ENCODE results near the gene PAX7. TPM values are rescaled to one million over a fixed set of nuclear protein-coding genes. Genes with fewer than 3 reads are reported as not detected.
A peak's percentile ranks its signal among the peaks of the same experiment; 100 is the strongest.

PAX7 gene
- total RNA-seq, 1 experiment from 2014 or later, result not detected

GRCh38 chr1:18618546-18619466 is 11.8 kb upstream of the PAX7 start:
- DNase-seq (ENCODE audit: low read depth), result peak; percentile 65

- DNase-seq (ENCODE audit: low read depth), result no peak
Measured at GRCh38 chr1:18619467-18619835, 11.2 kb upstream of the PAX7 start.

GRCh38 chr1:18628511-18628910 is 2.1 kb upstream of the PAX7 start:
- DNase-seq (ENCODE audit: low read depth), result no peak

- DNase-seq (ENCODE audit: low read depth), result no peak
Measured at GRCh38 chr1:18629659-18630510, 761 bp upstream of the PAX7 start.

GRCh38 chr1:18631496-18632217 is 1.0 kb downstream of the PAX7 start:
- no peak for DNase-seq (ENCODE audit: low read depth)

- DNase-seq (ENCODE audit: low read depth), result no peak
Measured at GRCh38 chr1:18632218-18632588, 1.6 kb downstream of the PAX7 start.

- no peak for DNase-seq (ENCODE audit: low read depth)
Measured at GRCh38 chr1:18632783-18633421, 2.3 kb downstream of the PAX7 start.

- no peak for DNase-seq (ENCODE audit: low read depth)
Measured at GRCh38 chr1:18633422-18634155, 2.9 kb downstream of the PAX7 start.

- DNase-seq (ENCODE audit: low read depth), result no peak
Measured at GRCh38 chr1:18634276-18634675, 3.6 kb downstream of the PAX7 start.

- no peak for DNase-seq (ENCODE audit: low read depth)
Measured at GRCh38 chr1:18635070-18635577, 4.5 kb downstream of the PAX7 start.

- DNase-seq (ENCODE audit: low read depth), result no peak
Measured at GRCh38 chr1:18635891-18636595, 5.4 kb downstream of the PAX7 start.

GRCh38 chr1:18636596-18637508 is 6.2 kb downstream of the PAX7 start:
- DNase-seq (ENCODE audit: low read depth), result no peak

- DNase-seq (ENCODE audit: low read depth), result no peak
Measured at GRCh38 chr1:18637511-18637960, 6.9 kb downstream of the PAX7 start.

- no peak for DNase-seq (ENCODE audit: low read depth)
Measured at GRCh38 chr1:18637962-18638834, 7.6 kb downstream of the PAX7 start.

GRCh38 chr1:18638835-18639364 is 8.3 kb downstream of the PAX7 start:
- no peak for DNase-seq (ENCODE audit: low read depth)

- DNase-seq (ENCODE audit: low read depth), result no peak
Measured at GRCh38 chr1:18639368-18640055, 8.9 kb downstream of the PAX7 start.
